ENCODE measurements around the gene CHD6.
"Not testable (repeated sequence)": the region's sequence is repeated elsewhere in the genome, so short reads cannot be mapped to it uniquely, and the experiment has no call there.

Gene CHD6

DNA sequence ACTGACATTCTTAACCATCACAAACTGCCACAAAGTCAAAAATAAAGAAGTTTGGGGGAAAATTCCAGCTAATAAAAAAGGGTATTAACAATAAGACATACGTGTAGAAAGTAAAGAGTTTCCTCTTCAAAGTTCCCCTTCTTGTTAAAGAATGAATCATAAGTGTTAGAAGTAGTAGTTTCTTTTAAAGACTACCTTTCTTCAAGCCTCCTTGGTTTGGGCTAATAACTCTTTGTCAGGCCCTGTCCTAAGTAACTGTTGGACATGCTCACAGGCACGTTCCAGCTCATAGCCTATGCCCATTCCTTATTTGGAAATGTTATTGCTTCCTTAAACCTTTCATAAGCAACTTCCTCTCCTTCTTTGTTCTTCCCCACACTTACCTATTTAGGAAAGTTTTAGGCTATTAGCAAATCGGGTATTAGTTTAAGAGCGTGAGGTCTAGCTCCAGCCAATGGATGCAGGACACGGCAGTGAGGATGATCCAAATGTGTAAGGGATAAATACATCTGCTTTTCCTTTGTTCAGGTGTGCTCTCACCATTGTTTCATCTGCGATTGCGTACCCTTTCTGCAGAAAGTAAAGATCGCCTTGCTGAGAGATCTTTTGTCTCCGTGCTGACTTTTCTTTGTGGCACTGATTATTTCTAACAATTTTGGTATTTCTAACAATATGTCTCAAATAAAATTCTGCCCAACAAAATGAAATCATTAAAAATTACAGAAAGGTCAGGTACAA, 64.9 kb downstream of the CHD6 start:
- no peak for TF ChIP-seq ZNF274 (IDR thresholded peaks at IDR 0.05; ENCODE audit: low read depth, low read length)
- no peak overlapping the region for H3K4me3 ChIP-seq (ENCODE audit: low read length)

DNA sequence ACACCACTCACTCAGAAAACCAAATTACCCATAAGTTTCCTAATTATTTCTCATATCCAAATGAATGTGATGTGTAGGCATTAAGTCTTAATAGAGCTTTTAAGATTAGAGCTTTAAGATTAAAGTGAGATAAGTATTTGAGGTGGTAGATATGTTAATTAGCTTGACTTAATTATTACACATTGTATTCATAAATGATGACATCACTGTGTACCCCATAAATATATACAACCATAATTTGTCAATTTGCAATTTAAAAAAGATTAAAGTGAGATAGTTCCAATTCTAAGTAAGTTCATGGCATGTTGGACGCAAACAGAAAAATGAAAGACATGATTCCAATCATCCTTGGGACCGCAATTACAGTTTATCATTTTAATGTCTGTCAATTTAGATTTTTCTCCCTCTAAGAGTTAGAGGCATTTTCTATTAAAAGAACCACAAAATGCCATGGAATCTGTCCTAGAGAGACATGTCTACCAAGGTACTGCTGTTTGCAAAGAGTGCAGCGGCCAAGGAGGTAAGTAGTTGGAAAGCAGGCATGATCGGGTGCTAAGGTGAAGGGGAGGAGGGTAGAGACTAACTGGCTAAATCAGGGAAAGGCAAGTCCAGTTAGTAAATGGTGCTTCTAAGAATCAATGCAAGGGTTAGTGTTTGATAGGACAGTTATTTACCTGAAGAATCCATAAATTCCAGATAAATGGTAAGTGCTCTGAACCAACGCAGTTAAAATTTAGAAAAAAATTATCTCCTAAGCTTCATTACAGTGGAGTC, 65.7 kb downstream of the CHD6 start:
- H3K4me3 ChIP-seq (ENCODE audit: low read length) = no peak overlapping the region
- no peak for TF ChIP-seq ZNF274 (IDR thresholded peaks at IDR 0.05; ENCODE audit: low read depth, low read length)

- no peak overlapping the region for H3K4me3 ChIP-seq (ENCODE audit: low read length)
- no peak for TF ChIP-seq ZNF274 (IDR thresholded peaks at IDR 0.05; ENCODE audit: low read depth, low read length)
Measured at GRCh38 chr20:41551011-41551705, 67.0 kb downstream of the CHD6 start.

DNA sequence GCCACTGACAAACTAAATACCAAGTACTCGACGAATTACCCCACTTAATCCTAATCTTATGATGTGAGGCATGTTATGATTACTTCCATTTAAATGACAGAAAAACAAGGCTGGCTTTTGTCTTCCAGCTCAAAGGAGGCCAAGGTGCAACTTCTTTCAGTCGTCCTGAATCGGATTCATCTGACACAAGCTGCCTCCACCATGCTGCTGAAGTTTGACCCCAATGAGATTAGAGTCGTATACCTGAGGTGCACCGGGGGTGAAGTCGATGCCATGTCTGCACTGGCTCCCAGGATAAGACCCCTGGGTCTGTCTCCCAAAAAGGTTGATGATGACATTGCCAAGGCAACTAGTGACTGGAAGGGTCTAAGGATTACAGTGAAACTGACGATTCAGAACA, 71.0 kb downstream of the CHD6 start:
- no peak overlapping the region for H3K4me3 ChIP-seq (ENCODE audit: low read length)
- TF ChIP-seq ZNF274 (IDR thresholded peaks at IDR 0.05; ENCODE audit: low read depth, low read length) = no peak

GRCh38 chr20:41546535-41546934, 71.6 kb downstream of the CHD6 start:
- no peak overlapping the region for H3K4me3 ChIP-seq (ENCODE audit: low read length)
- no peak for TF ChIP-seq ZNF274 (IDR thresholded peaks at IDR 0.05; ENCODE audit: low read depth, low read length)

DNA sequence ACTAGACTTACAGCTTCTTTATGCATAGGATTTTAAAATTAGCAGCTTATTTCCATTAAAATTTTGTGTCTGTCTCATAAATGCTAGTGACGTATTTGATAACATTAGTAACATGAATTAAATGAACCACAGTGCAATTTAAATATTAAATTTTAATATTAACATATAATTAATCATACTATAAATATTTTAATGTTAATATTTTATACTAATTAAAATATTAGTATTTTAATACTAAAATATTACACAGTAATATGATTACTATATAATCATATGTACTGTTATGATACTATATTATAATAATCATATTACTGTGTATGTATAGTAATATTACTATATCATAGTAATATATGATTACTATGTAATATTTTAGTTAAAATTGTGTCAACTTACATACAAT, 73.7 kb downstream of the CHD6 start:
- no peak overlapping the region for H3K4me3 ChIP-seq (ENCODE audit: low read length)
- TF ChIP-seq ZNF274 (IDR thresholded peaks at IDR 0.05; ENCODE audit: low read depth, low read length) = no peak

- H3K4me3 ChIP-seq (ENCODE audit: low read length) = no peak overlapping the region
- TF ChIP-seq ZNF274 (IDR thresholded peaks at IDR 0.05; ENCODE audit: low read depth, low read length) = no peak
Measured at GRCh38 chr20:41540918-41541317, 77.3 kb downstream of the CHD6 start.

DNA sequence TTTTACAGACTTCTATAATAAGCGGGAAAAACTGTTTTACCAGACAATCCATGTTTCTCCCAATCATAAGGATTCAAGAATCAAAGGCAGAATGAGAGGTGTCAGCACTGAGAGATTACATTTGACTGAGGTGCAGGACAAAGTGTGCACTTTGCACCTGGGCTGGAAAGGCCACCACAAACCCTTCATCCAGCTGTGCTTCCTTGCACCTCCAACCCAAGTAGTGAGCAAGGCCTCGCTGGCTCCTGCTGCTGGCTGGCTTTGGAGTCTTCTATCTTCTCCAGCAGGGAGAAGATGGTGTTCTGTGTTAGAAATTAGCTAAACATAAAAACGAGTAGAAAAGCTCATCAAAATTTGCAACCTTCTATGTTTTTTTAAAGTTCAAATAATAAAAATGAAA, 77.7 kb downstream of the CHD6 start:
- TF ChIP-seq ZNF274 (IDR thresholded peaks at IDR 0.05; ENCODE audit: low read depth, low read length) = no peak
- no peak overlapping the region for H3K4me3 ChIP-seq (ENCODE audit: low read length)

DNA sequence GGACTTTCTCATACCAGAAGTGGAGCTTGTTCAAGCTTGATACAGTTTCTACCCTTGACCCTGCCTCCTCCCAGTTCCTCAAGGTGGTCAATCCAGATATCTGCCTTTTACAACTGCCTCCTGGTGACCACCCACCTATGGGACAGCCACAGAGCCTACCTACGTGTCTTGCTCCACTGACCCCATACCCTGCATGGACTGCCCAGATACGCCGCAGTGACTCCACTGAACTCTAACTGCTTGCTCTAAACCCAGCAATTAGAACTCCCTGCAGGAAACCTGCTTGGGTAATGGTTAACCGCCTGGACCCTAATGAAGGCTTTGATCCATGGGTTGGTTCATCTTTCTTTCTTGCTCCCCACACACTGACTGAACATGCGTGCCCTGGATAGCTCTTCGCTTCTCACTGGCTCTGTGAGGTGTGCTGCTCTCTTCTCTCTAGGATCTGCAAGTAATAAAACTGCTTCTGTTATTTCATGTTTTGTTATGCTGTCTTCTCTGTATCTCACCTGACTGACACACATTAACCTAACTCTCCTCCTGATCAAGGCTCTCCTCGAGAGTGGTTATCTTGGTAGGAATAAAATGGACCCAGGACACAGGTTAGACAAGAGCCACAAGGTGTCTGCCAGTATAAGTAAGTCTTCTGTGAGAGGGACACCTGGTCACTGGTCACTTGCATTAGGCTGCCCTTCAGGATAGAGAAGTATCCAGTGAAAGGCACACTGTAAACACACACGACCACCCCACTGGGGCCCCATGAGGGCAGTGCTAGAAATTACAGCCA, 79.2 kb downstream of the CHD6 start:
- no peak for TF ChIP-seq ZNF274 (IDR thresholded peaks at IDR 0.05; ENCODE audit: low read depth, low read length)
- H3K4me3 ChIP-seq (ENCODE audit: low read length) = no peak overlapping the region

DNA sequence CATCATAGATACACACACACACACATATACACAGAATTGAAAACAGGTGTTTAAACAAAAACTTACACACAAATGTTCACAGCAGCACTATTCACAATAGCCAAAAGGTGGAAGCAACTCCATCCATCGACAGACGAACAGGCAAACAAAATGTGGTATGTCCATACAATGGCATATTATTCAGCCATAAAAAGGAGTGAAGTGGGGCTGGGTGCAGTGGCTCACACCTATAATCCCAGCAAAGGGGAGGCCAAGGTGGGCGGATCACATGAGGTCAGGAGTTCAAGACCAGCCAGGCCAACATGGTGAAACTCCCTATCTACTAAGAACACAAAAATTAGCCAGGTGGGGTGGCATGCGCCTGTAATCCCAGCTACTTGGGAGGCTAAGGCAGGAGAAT, 80.3 kb downstream of the CHD6 start:
- no peak for TF ChIP-seq ZNF274 (IDR thresholded peaks at IDR 0.05; ENCODE audit: low read depth, low read length)
- H3K4me3 ChIP-seq (ENCODE audit: low read length) = no peak overlapping the region

- not testable (repeated sequence) for H3K4me3 ChIP-seq (ENCODE audit: low read length)
Measured at GRCh38 chr20:41535551-41535950, 82.6 kb downstream of the CHD6 start.

DNA sequence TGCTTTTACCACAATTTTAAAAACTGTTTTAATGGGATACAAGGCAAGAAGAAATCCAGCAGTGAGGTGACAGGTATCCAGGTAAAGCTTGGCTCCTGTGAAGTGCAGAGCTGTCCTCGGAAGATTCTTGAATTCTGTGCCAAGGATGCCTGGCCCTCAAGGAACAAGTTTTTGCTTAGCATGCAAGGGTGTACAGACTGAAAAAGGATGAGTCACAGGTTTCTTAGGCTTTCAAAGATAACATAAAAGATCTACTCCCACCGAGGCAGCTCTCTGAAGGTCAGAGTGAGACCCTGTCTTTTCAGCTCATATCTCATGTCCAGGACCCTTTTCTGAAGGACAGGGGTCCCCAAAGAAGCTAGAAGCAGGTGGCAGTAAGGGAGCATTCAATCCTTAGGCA, 83.3 kb downstream of the CHD6 start:
- no peak overlapping the region for H3K4me3 ChIP-seq (ENCODE audit: low read length)
- TF ChIP-seq ZNF274 (IDR thresholded peaks at IDR 0.05; ENCODE audit: low read depth, low read length) = no peak

GRCh38 chr20:41534170-41534569, 84.0 kb downstream of the CHD6 start:
- TF ChIP-seq ZNF274 (IDR thresholded peaks at IDR 0.05; ENCODE audit: low read depth, low read length) = no peak

DNA sequence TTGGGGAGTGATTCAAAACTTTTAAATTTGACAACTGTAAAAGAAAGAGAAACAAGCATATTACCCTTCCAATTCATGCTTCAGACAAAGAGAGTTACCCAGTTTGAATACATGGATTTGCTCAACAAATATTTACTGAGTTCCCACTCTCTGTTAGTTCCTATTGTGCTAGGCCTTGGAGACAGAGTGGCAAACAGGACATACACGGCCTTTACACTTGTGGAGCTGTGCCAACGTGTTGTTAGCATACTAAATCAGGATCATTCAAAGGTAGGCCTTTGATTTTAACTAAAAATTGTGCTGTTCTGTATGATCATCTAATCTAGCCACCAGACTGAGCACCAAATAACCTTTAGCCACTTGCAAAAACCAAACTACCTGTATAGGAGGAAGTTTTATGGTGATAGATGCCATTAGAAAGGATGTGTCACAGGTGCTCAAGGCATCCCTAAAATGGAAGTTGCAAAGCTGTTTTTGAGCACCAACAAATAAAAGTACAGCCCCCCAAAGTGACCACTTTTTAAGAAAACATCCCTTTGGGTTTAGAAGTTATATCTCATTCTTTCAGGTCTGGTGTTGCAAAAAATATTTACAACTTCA, 84.5 kb downstream of the CHD6 start:
- no peak overlapping the region for H3K4me3 ChIP-seq (ENCODE audit: low read length)
- no peak for TF ChIP-seq ZNF274 (IDR thresholded peaks at IDR 0.05; ENCODE audit: low read depth, low read length)

More at GRCh38 chr20:41534170-41534569, 84.0 kb downstream of the CHD6 start:
- H3K4me3 ChIP-seq (ENCODE audit: low read length) = no peak overlapping the region

Measured in GM08714 (cell line).